H9 (cell line): Measurements from ENCODE around the gene NUBP1. TPM values are rescaled to one million over a fixed set of nuclear protein-coding genes. Genes with fewer than 3 reads are reported as not detected.

ENCODE experiments used
- DNase-seq: peaks from one replicate; pipeline ENCODE4 v3.0.0-alpha.2; 2017
- H2AFZ ChIP-seq: one replicate; pipeline ENCODE4 v1.6.1; 2013; ENCODE audit warnings: mild to moderate bottlenecking, low read length, control low read depth, moderate library complexity
- H2AK5ac ChIP-seq: 2 replicates; pipeline ENCODE4 v1.6.1; 2013; ENCODE audit warnings: low read length, control low read depth, mixed read lengths; ENCODE audit not compliant: insufficient read length
- H2BK120ac ChIP-seq: one replicate; pipeline ENCODE4 v1.6.1; 2013; ENCODE audit warnings: low read depth, mild to moderate bottlenecking, low read length, control low read depth, inconsistent platforms; ENCODE audit not compliant: poor library complexity, severe bottlenecking
- H2BK12ac ChIP-seq: 2 replicates; pipeline ENCODE4 v1.6.1; 2013; ENCODE audit warnings: low read length, control low read depth, mixed read lengths, low read depth; ENCODE audit not compliant: insufficient read length
- H2BK15ac ChIP-seq: 2 replicates; pipeline ENCODE4 v1.6.1; 2013; ENCODE audit warnings: low read depth, low read length, control low read depth
- H2BK20ac ChIP-seq: one replicate; pipeline ENCODE4 v1.6.1; 2013; ENCODE audit warnings: low read depth, mild to moderate bottlenecking, low read length, control low read depth, inconsistent platforms; ENCODE audit not compliant: poor library complexity, severe bottlenecking
- H2BK5ac ChIP-seq: 2 replicates; pipeline ENCODE4 v1.6.1; 2013; ENCODE audit warnings: low read length, control low read depth, mixed read lengths; ENCODE audit not compliant: insufficient read length
- H3K14ac ChIP-seq: 2 replicates; pipeline ENCODE4 v1.6.1; 2013; ENCODE audit warnings: low read length, control low read depth; ENCODE audit not compliant: insufficient read depth
- H3K18ac ChIP-seq: 2 replicates; pipeline ENCODE4 v1.6.1; 2013; ENCODE audit warnings: low read depth, mild to moderate bottlenecking, mixed read lengths, low read length, control low read depth; ENCODE audit not compliant: insufficient read length
- H3K23ac ChIP-seq: 2 replicates; pipeline ENCODE4 v1.6.1; 2013; ENCODE audit warnings: low read length, control low read depth, mixed read lengths, low read depth; ENCODE audit not compliant: insufficient read length
- H3K23me2 ChIP-seq: 2 replicates; pipeline ENCODE4 v1.6.1; 2013; ENCODE audit warnings: low read depth, mild to moderate bottlenecking, mixed read lengths, low read length, control low read depth; ENCODE audit not compliant: insufficient read length, poor library complexity, severe bottlenecking
- H3K27ac ChIP-seq: 2 replicates; pipeline ENCODE4 v1.5.1; 2013; ENCODE audit warnings: low read length, control low read depth, mixed read lengths, low read depth; ENCODE audit not compliant: insufficient read length
- H3K27me3 ChIP-seq: 2 replicates; pipeline ENCODE4 v1.6.1; 2013; ENCODE audit warnings: low read length, control low read depth, inconsistent platforms; ENCODE audit not compliant: insufficient read depth
- H3K4ac ChIP-seq: 2 replicates; pipeline ENCODE4 v1.6.1; 2013; ENCODE audit warnings: low read depth, mild to moderate bottlenecking, control low read depth, inconsistent platforms, low read length, moderate library complexity
- H3K4me1 ChIP-seq: 2 replicates; pipeline ENCODE4 v1.6.1; 2013; ENCODE audit warnings: low read length, control low read depth, inconsistent platforms; ENCODE audit not compliant: insufficient read depth
- H3K4me2 ChIP-seq: 2 replicates; pipeline ENCODE4 v1.6.1; 2013; ENCODE audit warnings: low read length, control low read depth, mixed read lengths; ENCODE audit not compliant: insufficient read length, insufficient read depth
- H3K56ac ChIP-seq: 2 replicates; pipeline ENCODE4 v1.6.1; 2013; ENCODE audit warnings: low read depth, mild to moderate bottlenecking, mixed read lengths, low read length, control low read depth; ENCODE audit not compliant: insufficient read length
- H3K79me1 ChIP-seq: 2 replicates; pipeline ENCODE4 v1.6.1; 2013; ENCODE audit warnings: low read depth, mild to moderate bottlenecking, moderate library complexity, low read length, control low read depth, inconsistent platforms; ENCODE audit not compliant: insufficient read depth, poor library complexity, severe bottlenecking
- H3K79me2 ChIP-seq: 2 replicates; pipeline ENCODE4 v1.6.1; 2013; ENCODE audit warnings: low read length, control low read depth, inconsistent platforms; ENCODE audit not compliant: insufficient read depth
- H3K9ac ChIP-seq: 2 replicates; pipeline ENCODE4 v1.6.1; 2013; ENCODE audit warnings: low read length, control low read depth, mixed read lengths; ENCODE audit not compliant: insufficient read length; ENCODE audit errors: extremely low read depth
- H3K9me3 ChIP-seq: one replicate; pipeline ENCODE4 v1.6.1; 2013; ENCODE audit warnings: low read depth, low read length, inconsistent platforms; ENCODE audit not compliant: control insufficient read depth
- H3T11ph ChIP-seq: one replicate; pipeline ENCODE4 v1.6.1; 2013; ENCODE audit warnings: mild to moderate bottlenecking, low read length, control low read depth, inconsistent platforms
- H4K20me1 ChIP-seq: one replicate; pipeline ENCODE4 v1.6.1; 2013; ENCODE audit not compliant: control insufficient read depth, insufficient read length, insufficient read depth
- H4K5ac ChIP-seq: 2 replicates; pipeline ENCODE4 v1.6.1; 2013; ENCODE audit warnings: low read depth, mild to moderate bottlenecking, mixed read lengths, low read length, control low read depth; ENCODE audit not compliant: insufficient read length
- H4K8ac ChIP-seq: replicated peaks from 2 replicates; pipeline ENCODE4 v1.6.1; 2013; ENCODE audit warnings: low read length, control low read depth, mixed read lengths, low read depth; ENCODE audit not compliant: insufficient read length
- H4K91ac ChIP-seq: 2 replicates; pipeline ENCODE4 v1.6.1; 2013; ENCODE audit warnings: low read depth, mild to moderate bottlenecking, moderate library complexity, mixed read lengths, low read length, control low read depth; ENCODE audit not compliant: insufficient read length
- H3K27ac Mint-ChIP-seq, 3 experiments: 2 replicates in 2 of 3; 3 replicates in 1 of 3; pipeline ENCODE4 v1.8.0; 2020 to 2021; ENCODE audit warnings: mixed read lengths in 3 of 3, mild to moderate bottlenecking in 1 of 3, moderate library complexity in 1 of 3
- H3K27me3 Mint-ChIP-seq: 2 replicates; pipeline ENCODE4 v1.8.0; 2021; ENCODE audit warnings: low read depth, mild to moderate bottlenecking, moderate library complexity, mixed read lengths
- H3K36me3 Mint-ChIP-seq, 3 experiments: 2 replicates in 2 of 3; 3 replicates in 1 of 3; pipeline ENCODE4 v1.8.0; 2020 to 2021; ENCODE audit warnings: low read depth in 3 of 3, mixed read lengths in 3 of 3; ENCODE audit not compliant: insufficient read depth in 1 of 3
- H3K4me1 Mint-ChIP-seq, 2 experiments: 2 replicates each; pipeline ENCODE4 v1.8.0; 2020; ENCODE audit warnings: mixed read lengths in 2 of 2
- H3K4me3 Mint-ChIP-seq, 2 experiments: 2 replicates in 1 of 2; 3 replicates in 1 of 2; pipeline ENCODE4 v1.8.0; 2020 to 2021; ENCODE audit warnings: mild to moderate bottlenecking in 2 of 2, mixed read lengths in 2 of 2, moderate library complexity in 1 of 2
- H3K9me3 Mint-ChIP-seq, 2 experiments: 2 replicates in 1 of 2; 3 replicates in 1 of 2; pipeline ENCODE4 v1.8.0; 2020; ENCODE audit warnings: mild to moderate bottlenecking in 2 of 2, mixed read lengths in 2 of 2, moderate library complexity in 1 of 2
- CTCF ChIP-seq: fragments of 200-600 bp; sonication (generic); conservative IDR thresholded peaks from 3 replicates; pipeline ENCODE4 v1.8.0; 2021; ENCODE audit warnings: antibody characterized with exemption, mild to moderate bottlenecking
- WGBS: extraction: QIAGEN DNeasy Blood & Tissue Kit; methylation state at CpG from one replicate; pipeline ENCODE4 v1.1.7; 2013; ENCODE audit warnings: missing lambda C conversion rate, low lambda C conversion rate, mixed read lengths; ENCODE audit not compliant: insufficient read length; ENCODE audit errors: extremely low coverage; 5-methylcytosine and 5-hydroxymethylcytosine counted together
- total RNA-seq: library from RNA; stranded (reverse); gene quantifications from 2 replicates; pipeline ENCODE4 v1.2.1, GENCODE V29; 2021

Gene NUBP1
- total RNA-seq, 1 experiment from 2014 or later: 36.5 TPM

GRCh38 chr16:10809706-10810105 is 66.1 kb downstream of the NUBP1 start:
- H3K27me3 ChIP-seq: no peaks in the 10 kb centered on the region
- H3K9me3 Mint-ChIP-seq: no peaks in the 10 kb centered on the region
- H3K23me2 ChIP-seq: no peaks in the 10 kb centered on the region
- no peak overlapping the region for H3T11ph ChIP-seq
- no peak overlapping the region for H2AK5ac ChIP-seq
- H2AFZ ChIP-seq: no peak overlapping the region
- peaks cover 0 to 13% (median 4%) of the 10 kb centered on the region in 3 experiments; a peak in 4 of 7 replicates for H3K36me3 Mint-ChIP-seq
- no peak overlapping the region for H4K5ac ChIP-seq
- H3K79me1 ChIP-seq: no peaks in the 10 kb centered on the region
- no peaks in the 10 kb centered on the region for H3K9me3 ChIP-seq
- no peak overlapping the region for H2BK5ac ChIP-seq
- no peaks in the 10 kb centered on the region for H3K4me1 Mint-ChIP-seq
- WGBS: no CpG with 5 or more reads among the region's 3 CpGs
- H3K9ac ChIP-seq: no peak overlapping the region
- no peak overlapping the region for H2BK12ac ChIP-seq
- no peak overlapping the region for H3K56ac ChIP-seq
- TF ChIP-seq CTCF: no peak
- no peak overlapping the region for H2BK20ac ChIP-seq
- H3K4me3 Mint-ChIP-seq: no peak overlapping the region
- no peak overlapping the region for H2BK15ac ChIP-seq
- no peak overlapping the region for H3K18ac ChIP-seq
- H3K79me2 ChIP-seq: no peaks in the 10 kb centered on the region; the same call in 1 of the 2 replicates
- H3K27ac Mint-ChIP-seq: no peak overlapping the region
- H4K8ac ChIP-seq: no peak overlapping the region
- H4K91ac ChIP-seq: no peak overlapping the region
- H3K4ac ChIP-seq: no peak overlapping the region
- DNase-seq: no peak
- no peak overlapping the region for H3K27ac ChIP-seq
- H3K27me3 Mint-ChIP-seq: no peaks in the 10 kb centered on the region
- no peak overlapping the region for H3K14ac ChIP-seq
- no peaks in the 10 kb centered on the region for H3K4me1 ChIP-seq
- no peak overlapping the region for H2BK120ac ChIP-seq
- no peak overlapping the region for H3K23ac ChIP-seq
- H4K20me1 ChIP-seq: no peaks in the 10 kb centered on the region
- H3K4me2 ChIP-seq: no peak overlapping the region
